ENCODE data around the gene FCHO1.

Gene FCHO1

GRCh38 chr19:17737690-17738153 is 13.6 kb upstream of the FCHO1 start:
- DNase-seq = peak; percentile 13

- peak; percentile 7 for DNase-seq
Observed at GRCh38 chr19:17739121-17739875, 12.0 kb upstream of the FCHO1 start.

DNA sequence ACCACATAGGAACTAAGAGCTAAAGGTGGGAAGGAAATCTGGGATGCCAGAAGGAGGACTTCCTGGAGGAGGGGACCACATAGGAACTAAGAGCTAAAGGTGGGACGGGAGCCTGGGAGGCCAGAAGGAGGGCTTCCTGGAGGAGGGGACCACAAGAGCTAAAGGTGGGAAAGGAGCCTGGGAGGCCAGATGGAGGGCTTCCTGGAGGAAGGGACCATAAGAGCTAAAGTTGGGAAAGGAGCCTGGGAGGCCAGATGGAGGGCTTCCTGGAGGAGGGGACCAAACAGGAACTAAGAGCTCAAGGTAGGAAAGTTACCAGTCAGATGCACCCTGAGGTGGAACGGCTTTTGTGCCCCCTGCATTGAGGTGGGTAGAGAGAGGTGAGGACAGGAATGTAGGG is 9.8 kb upstream of the FCHO1 start:
- no peak for DNase-seq

DNA sequence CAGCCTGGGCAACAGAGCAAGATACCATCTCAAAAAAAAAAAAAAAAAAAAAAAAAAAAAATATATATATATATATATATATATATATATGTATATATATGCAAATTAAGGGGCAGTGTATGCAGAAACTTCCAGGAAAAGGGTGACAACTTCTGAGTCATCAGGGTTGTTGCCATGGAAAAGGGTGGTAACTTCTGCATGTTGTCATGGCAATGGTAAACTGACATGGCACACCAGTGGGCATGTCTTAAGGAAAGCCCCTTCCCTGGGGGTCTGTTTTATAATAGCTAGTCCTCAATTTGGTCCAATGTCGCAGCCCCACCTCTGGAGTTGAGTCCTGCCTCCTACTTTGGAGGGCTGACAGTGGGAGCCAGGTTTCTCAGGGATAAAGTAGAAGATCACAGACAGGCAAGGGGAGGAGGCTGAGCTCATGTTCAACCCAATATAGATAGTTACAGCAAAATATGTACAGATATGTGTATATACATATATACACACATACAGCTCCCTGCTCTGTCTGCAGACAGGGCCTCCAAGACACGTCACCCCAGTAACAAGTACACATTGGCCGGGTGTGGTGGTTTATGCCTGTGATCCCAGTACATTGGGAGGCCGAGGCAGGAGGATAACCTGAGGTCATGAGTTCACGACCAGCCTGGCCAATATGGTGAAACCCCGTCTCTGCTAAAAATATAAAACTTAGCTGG is 7.2 kb upstream of the FCHO1 start:
- peak; percentile 20 for DNase-seq

DNA sequence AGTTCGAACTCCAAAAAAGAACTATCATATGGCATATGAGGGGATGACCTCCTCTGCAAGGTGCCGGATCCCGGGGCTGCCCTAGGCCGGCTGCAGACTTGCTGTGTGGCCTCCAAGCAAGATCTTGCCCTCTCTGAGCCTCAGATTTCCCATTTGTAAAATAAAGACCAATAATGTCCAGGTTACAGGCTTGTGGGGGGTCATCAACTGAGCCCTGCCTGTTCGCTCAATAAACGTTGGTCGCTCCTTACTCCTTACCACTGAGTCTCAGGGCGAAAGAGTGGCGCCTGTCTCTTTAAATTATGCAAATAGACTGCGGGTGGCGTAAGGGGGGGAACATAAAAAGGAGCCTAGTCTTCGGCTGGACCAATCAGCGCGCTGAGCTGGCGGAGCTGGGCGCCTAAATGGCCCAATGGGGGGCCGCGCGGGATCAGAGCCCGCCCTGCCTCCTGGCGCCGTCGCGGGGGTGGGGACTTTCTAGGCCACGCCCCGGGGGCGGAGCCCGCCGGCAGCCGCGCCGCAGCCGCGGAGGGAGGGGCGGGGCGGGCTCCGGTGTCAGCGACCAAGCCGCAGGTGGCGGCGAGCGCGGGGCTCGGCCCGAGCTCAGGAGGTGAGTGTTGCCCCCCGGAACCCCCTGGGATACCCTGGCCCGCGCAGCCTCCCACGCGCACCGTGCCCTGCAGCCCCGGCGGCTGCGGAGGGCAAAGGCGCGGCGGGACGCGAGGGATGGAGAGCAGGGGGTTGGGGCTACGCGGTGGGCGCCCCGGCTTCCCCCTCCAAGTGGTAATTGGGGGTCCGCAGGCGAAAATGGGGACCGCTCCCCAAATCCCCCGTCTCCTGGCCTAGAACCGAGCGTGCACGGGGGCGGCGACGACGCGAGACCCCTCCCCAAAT is 3.8 kb upstream of the FCHO1 start:
- peak; percentile 92 for DNase-seq

GRCh38 chr19:17748884-17749638 is 2.2 kb upstream of the FCHO1 start:
- no peak for DNase-seq

DNA sequence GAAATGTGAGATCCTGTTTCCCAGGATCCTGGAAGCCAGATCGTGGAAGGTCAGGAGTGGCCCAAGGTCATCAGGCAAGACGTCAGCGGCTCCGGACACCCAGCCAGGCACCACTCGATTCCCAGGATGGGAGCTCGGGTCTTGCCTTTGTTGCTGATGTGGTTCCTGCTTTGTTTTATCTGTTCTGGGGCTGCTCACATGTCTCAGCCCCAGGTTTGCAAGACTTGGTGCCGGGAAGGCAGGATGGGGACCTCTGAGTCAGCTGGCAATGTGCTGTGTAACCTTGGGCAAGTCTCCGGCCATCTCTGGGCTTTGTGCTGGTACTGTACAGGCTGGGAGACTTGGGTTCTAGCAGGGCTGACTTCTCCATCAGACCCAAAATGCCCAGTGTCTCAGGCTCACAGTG is 1.4 kb upstream of the FCHO1 start:
- DNase-seq = no peak

GRCh38 chr19:17751912-17752273 is 616 bp downstream of the FCHO1 start:
- no peak for DNase-seq

- DNase-seq = no peak
Observed at GRCh38 chr19:17752865-17753639, 1.8 kb downstream of the FCHO1 start.

DNA sequence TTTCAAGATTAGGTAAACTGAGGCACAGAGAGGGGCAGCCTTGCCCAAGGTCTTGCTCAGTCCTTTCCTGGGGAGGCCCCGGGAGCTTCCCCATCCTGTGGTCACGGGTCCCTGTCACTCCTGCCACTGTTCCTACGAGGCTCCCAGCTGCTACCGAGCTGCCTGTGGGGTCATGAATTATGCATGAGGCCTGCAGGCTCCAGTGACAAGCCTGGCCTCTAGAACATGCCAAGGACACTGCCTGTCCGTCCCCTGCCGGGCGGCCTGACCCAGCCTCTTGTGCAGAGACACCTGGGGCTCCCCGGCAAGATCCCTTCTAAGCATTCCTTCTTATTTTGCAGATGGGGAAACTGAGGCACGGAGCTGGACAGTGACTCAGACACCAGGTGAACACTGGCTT is 2.7 kb downstream of the FCHO1 start:
- no peak for DNase-seq

- DNase-seq = no peak
Observed at GRCh38 chr19:17754634-17755442, 3.6 kb downstream of the FCHO1 start.

DNA sequence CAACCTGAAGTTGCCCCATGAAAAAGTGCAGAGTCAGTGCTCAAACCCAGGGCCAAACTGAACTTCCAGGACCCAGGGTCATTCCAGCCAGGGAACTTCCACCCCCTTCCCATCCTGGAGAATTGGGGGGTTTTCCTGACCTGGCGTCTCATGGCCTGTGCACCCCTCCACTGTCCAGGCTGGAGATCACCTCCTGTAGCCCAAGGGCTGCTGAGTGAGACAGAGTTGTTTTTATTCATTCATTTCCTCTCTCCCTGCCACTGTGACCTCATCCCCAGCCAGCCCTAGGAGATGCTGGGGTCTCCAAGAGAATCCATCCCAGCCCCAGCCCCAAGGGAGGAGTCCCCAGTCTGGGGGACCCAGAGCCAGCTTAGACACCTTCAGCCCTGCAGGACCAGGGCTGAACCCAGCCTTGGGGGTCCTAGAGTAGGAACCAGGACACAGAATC is 4.2 kb downstream of the FCHO1 start:
- no peak for DNase-seq

- no peak for DNase-seq
Observed at GRCh38 chr19:17755977-17756670, 4.8 kb downstream of the FCHO1 start.

- peak; percentile 33 for DNase-seq
Observed at GRCh38 chr19:17757125-17757524, 5.8 kb downstream of the FCHO1 start.

GRCh38 chr19:17758515-17758914 is 7.2 kb downstream of the FCHO1 start:
- no peak for DNase-seq

GRCh38 chr19:17761148-17761547 is 9.9 kb downstream of the FCHO1 start:
- no peak for DNase-seq

DNA sequence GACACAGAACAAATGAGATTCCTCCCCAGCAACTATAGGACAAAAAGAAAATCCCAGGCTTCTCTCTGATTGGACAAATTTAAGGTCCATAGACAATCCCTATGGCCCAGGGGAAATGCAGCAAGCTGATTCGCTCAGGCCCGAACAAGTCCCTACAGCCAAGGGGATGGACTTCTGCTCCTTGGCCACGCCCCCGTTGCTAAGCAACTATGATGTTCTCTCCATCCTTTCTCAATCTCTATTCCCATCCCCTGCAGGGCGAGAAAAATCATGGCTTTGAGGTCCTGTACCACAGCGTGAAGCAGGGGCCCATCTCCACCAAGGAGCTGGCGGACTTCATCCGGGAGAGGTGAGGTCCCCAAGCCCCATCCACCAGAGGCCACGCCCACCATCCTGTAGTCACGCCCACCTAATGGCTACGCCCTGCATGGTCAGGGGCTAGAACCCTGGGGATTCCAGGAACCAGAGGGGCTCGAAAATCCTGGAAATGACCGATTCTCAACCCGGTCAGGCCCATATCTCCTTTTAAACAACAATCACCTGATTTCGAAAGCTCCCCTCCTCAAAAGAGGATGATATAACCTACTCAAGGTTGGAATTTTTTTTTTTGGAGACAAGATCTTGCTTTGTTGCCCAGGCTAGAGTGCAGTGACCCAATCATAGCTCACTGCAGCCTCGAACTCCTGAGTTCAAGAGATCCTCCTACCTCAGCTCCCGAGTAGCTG is 11.4 kb downstream of the FCHO1 start:
- DNase-seq = peak; percentile 51

- no peak for DNase-seq
Observed at GRCh38 chr19:17764348-17764747, 13.1 kb downstream of the FCHO1 start.

DNA sequence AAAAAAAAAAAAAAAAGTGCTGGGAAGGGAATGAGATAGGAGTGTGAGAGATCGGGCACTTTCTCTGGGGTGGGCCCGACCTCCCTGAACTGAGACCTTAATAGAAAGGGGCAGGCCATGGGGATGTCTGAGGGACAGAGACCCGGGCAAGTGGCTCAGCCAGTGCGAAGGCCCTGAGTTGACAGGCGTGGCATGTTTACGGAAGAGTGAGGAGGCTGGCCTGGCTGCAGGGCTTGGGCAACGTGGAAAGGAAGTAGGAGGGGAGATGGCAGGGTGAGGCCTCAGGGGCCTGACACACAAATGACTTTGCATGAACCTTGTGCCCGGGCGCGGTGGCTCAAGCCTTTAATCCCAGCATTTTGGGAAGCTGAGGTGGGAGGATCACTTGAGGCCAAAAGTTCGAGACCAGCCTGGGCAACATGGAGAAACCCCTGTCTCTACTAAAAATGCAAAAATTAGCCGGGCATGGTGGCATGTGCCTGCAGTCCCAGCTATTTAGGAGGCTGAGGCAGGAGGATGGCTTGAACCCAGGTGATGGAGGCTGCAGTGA is 13.9 kb downstream of the FCHO1 start:
- no peak for DNase-seq

Data from fibroblast of upper back skin (primary cell).